Stomach (tissue), 19 donors: Measurements from ENCODE around the gene PIGL. TPM values are rescaled to one million over a fixed set of nuclear protein-coding genes. Genes with fewer than 3 reads are reported as not detected.
A peak's percentile ranks its signal among the peaks of the same experiment; 100 is the strongest.

Source experiments
- DNase-seq, 2 donors: peaks; one replicate each; pipeline versions ENCODE4 v3.0.0 to v3.0.0-alpha.2; 2013 to 2019
- H3K27ac ChIP-seq, 5 donors: fragments of 200-600 bp in 4 of 5; sonication (generic) in 4 of 5; one replicate each; pipeline ENCODE4 v1.5.1; 2013 to 2019; ENCODE audit warnings: mild to moderate bottlenecking in 1 of 5, moderate library complexity in 1 of 5
- H3K27me3 ChIP-seq, 3 donors: fragments of 200-600 bp; sonication (generic); one replicate each; pipeline ENCODE4 v1.5.1; 2017 to 2019; ENCODE audit warnings: mixed run types in 1 of 3
- H3K36me3 ChIP-seq, 4 donors: fragments of 200-600 bp; sonication (generic); 1 replicate in 3 of 4; 2 replicates in 1 of 4; pipeline ENCODE4 v1.5.1; 2016 to 2019
- H3K4me1 ChIP-seq, 4 donors: fragments of 200-600 bp; sonication (generic); one replicate each; pipeline ENCODE4 v1.5.1; 2016 to 2019
- H3K4me3 ChIP-seq, 4 donors: fragments of 200-600 bp; sonication (generic) in 3 of 4; one replicate each; pipeline ENCODE4 v1.5.1; 2016 to 2019; ENCODE audit warnings: mild to moderate bottlenecking in 1 of 4
- H3K9me3 ChIP-seq, 4 donors: fragments of 200-600 bp; sonication (generic); one replicate each; pipeline ENCODE4 v1.5.1; 2016 to 2019
- EP300 ChIP-seq: sonication (generic); formaldehyde crosslinking; IDR thresholded peaks from one replicate; pipeline ENCODE4 v1.6.1; 2017; ENCODE audit warnings: antibody characterized with exemption
- POLR2A ChIP-seq, 4 donors: fragments of 450-650 bp; IDR thresholded peaks; one replicate each; pipeline ENCODE4 v1.6.1; 2016; ENCODE audit warnings: antibody characterized with exemption in 4 of 4, control low read depth in 2 of 4, mild to moderate bottlenecking in 1 of 4, moderate library complexity in 1 of 4
- POLR2AphosphoS5 ChIP-seq, 3 donors: sonication (generic); formaldehyde crosslinking; IDR thresholded peaks; one replicate each; pipeline ENCODE4 v1.6.1; 2016; ENCODE audit warnings: antibody characterized with exemption in 3 of 3
- WGBS, 5 donors: extraction: QIAGEN DNeasy Blood & Tissue Kit in 3 of 5; methylation state at CpG; one replicate each; pipeline versions ENCODE4 v1.1.5 to v1.1.7; 2013 to 2018; 5-methylcytosine and 5-hydroxymethylcytosine counted together
- intact Hi-C: fragments of 100-400 bp; cut with DNase I; formaldehyde crosslinking; loops from one replicate; pipeline ENCODE4 v1.15.1; 2023; ENCODE audit warnings: low total_unique reads
- long read RNA-seq, 10 donors: transcript quantifications; one replicate each; lab custom pipeline, GENCODE V29; 2026
- polyA plus RNA-seq, 3 donors: library from polyadenylated mRNA; stranded (reverse); fragments of 200-250 nt; gene quantifications; one replicate each; pipeline ENCODE4 v1.2.3, GENCODE V29; 2013
- total RNA-seq, 5 donors: library from RNA; depleted of rRNA; stranded (reverse); fragments of >200 nt; gene quantifications; one replicate each; pipeline versions ENCODE4 v1.1.0 to v1.2.3, GENCODE V29; 2014 to 2016
- TF ChIP-seq, protein P1 (sequence below), 7 experiments: fragments of 450-650 bp in 4 of 7; fragments of 200-600 bp in 3 of 7; sonication (generic) in 3 of 7; IDR thresholded peaks; one replicate each; pipeline ENCODE4 v1.5.1; 2016 to 2019; ENCODE audit warnings: antibody characterized with exemption in 7 of 7, control low read depth in 2 of 7, mild to moderate bottlenecking in 1 of 7
- donor health status: healthy with polysubstance abuse.
- donor health status: Bipolar disorder and iron deficiency.
- donor health status: healthy.

Gene PIGL
- 10 to 100 TPM; 32.4 to 72.3 (median 65.3) TPM for total RNA-seq
- 10 to 100 TPM in 2 of 3 donors, 1 to 10 TPM in 1; 5.8 to 17.1 (median 10.4) TPM for polyA plus RNA-seq
- long read RNA-seq, donor 1 = 0 reads
- long read RNA-seq, donor 2, partial matches to known transcripts = 0 of 3 reads
- long read RNA-seq, donor 2, other reads (novel, unspliced or antisense) = 0 of 3 reads
- long read RNA-seq, donor 3, partial matches to known transcripts = 0 of 3 reads
- long read RNA-seq, donor 3, other reads (novel, unspliced or antisense) = 0 of 3 reads
- long read RNA-seq, donor 4, partial matches to known transcripts = 0 of 1 reads
- long read RNA-seq, donor 4, other reads (novel, unspliced or antisense) = 0 of 1 reads
- long read RNA-seq, donor 5, partial matches to known transcripts = 5 of 35 reads
- long read RNA-seq, donor 5, other reads (novel, unspliced or antisense) = 27 of 35 reads
- long read RNA-seq, donor 6, partial matches to known transcripts = 0 of 7 reads
- long read RNA-seq, donor 6, other reads (novel, unspliced or antisense) = 0 of 7 reads
- long read RNA-seq, donor 7, partial matches to known transcripts = 12 of 50 reads
- long read RNA-seq, donor 7, other reads (novel, unspliced or antisense) = 36 of 50 reads
- long read RNA-seq, donor 8, partial matches to known transcripts = 34 of 43 reads
- long read RNA-seq, donor 8, other reads (novel, unspliced or antisense) = 5 of 43 reads
- long read RNA-seq, donor 9, partial matches to known transcripts = 0 of 4 reads
- long read RNA-seq, donor 9, other reads (novel, unspliced or antisense) = 0 of 4 reads
- long read RNA-seq, donor 10, partial matches to known transcripts = 7 of 32 reads
- long read RNA-seq, donor 10, other reads (novel, unspliced or antisense) = 24 of 32 reads

DNA sequence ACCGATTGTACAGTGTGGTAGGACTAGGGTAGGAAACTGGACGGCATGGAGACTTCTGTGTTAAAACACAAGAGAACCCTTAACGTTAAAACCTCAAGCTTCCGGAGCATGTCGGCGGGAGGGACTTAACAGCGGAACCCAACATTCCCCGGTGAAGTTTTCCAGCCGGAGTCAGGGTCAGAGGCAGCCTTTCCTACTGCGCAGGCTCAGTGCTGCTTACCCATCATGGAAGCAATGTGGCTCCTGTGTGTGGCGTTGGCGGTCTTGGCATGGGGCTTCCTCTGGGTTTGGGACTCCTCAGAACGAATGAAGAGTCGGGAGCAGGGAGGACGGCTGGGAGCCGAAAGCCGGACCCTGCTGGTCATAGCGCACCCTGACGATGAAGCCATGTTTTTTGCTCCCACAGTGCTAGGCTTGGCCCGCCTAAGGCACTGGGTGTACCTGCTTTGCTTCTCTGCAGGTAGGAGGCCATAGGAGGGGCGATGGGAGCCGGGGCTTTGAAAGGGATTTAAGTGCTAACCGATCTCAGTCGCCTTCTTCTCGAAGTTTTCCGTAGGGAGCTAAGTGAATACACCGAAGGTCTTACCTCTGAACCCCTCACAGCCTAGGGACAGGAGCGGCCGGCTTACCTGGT is at the start of gene PIGL:
PIGL (plus strand) TSS at position 209 of the 634 bp plus-strand sequence; CDS start at position 226, 17 bp downstream.
- Histone ChIP-seq H3K27ac (peak within 1 kb of the TSS; percentile 95 to 98 (median 97)), H3K9me3 (no peaks in the 10 kb centered on the region), H3K36me3 (peaks cover 0 to 11% (median 8%) of the 10 kb centered on the region in 4 donors), H3K4me1 (peaks cover 9 to 59% (median 51%) of the 10 kb centered on the region in 4 donors), H3K4me3 (peak within 1 kb of the TSS; percentile 82 to 97 (median 94)), H3K27me3 (no peaks in the 10 kb centered on the region)
- intact Hi-C loops = no loop called here
- 0 to 1% (median 1%) methylated on average over 21 to 29 of the region's 29 CpGs for WGBS, 5 donors
- DNase-seq = peak; percentile 90 to 97
- TF ChIP-seq, protein P1, sequence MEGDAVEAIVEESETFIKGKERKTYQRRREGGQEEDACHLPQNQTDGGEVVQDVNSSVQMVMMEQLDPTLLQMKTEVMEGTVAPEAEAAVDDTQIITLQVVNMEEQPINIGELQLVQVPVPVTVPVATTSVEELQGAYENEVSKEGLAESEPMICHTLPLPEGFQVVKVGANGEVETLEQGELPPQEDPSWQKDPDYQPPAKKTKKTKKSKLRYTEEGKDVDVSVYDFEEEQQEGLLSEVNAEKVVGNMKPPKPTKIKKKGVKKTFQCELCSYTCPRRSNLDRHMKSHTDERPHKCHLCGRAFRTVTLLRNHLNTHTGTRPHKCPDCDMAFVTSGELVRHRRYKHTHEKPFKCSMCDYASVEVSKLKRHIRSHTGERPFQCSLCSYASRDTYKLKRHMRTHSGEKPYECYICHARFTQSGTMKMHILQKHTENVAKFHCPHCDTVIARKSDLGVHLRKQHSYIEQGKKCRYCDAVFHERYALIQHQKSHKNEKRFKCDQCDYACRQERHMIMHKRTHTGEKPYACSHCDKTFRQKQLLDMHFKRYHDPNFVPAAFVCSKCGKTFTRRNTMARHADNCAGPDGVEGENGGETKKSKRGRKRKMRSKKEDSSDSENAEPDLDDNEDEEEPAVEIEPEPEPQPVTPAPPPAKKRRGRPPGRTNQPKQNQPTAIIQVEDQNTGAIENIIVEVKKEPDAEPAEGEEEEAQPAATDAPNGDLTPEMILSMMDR (IDR thresholded peaks at IDR 0.05) = peak in 1 of 7 experiments; percentile 12
- peak; percentile 78 to 90 (median 85) for TF ChIP-seq POLR2AphosphoS5 (IDR thresholded peaks at IDR 0.05)
- no peak for TF ChIP-seq POLR2A (IDR thresholded peaks at IDR 0.05)

DNA sequence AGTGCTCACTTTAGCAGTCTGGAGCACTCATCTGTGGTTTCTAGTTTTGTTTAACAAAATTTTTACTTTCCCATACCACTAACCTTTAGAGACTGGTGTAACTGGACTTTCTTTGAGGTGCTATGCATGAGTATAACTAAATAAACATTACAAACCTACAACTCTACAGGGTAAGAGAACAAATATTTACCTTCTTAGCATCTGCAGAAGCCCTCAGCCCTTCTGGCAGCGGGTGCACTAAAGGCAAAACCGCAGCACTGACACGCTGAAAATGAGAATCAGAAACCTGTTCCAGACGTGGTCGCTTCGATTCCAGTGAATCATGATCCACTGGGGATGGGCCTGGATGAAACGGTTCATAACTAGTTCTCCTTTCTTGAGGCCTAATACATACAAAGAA is 45.4 kb upstream of the PIGL start:
- intact Hi-C loops = no loop called here
- DNase-seq = peak; percentile 60 to 63
- Histone ChIP-seq H3K27me3 (no peaks in the 10 kb centered on the region), H3K4me1 (peaks cover 0 to 33% (median 17%) of the 10 kb centered on the region in 4 donors), H3K27ac (peak overlapping the region in 3 of 5 donors; percentile 44 to 59 (median 51)), H3K9me3 (no peaks in the 10 kb centered on the region), H3K36me3 (peaks cover 8 to 39% (median 26%) of the 10 kb centered on the region in 4 donors), H3K4me3 (no peak overlapping the region)
- no peak for TF ChIP-seq POLR2AphosphoS5 (IDR thresholded peaks at IDR 0.05)
- 27 to 49% (median 39%) methylated on average over 7 of the region's 7 CpGs for WGBS, 5 donors

DNA sequence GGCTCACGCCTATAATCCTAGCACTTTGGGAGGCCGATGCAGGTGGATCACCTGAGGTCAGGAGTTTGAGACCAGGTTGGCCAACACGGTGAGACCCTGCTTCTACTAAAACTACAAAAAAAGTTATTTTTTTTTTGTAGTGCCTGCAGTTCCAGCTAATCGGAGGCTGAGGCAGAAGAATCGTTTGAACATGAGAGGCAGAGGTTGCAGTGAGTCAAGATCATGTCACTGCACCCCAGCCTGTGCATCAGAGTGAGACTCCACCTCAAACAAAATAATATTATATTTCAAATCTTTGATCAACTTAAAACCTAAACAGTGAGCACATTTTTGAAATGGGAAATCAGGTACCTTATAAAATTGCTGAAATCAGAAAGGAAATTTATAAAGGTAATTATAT is 38.2 kb upstream of the PIGL start:
- TF ChIP-seq EP300 = no peak
- TF ChIP-seq, protein P1 (IDR thresholded peaks at IDR 0.05) = no peak
- no peak for TF ChIP-seq POLR2AphosphoS5 (IDR thresholded peaks at IDR 0.05)
- no peak for TF ChIP-seq POLR2A (IDR thresholded peaks at IDR 0.05)
- no peak for DNase-seq
- intact Hi-C loops = no loop called here
- peaks cover 0 to 14% (median 12%) of the 10 kb centered on the region in 4 donors for H3K36me3 ChIP-seq
- H3K9me3 ChIP-seq = no peaks in the 10 kb centered on the region
- no peak overlapping the region for H3K27ac ChIP-seq
- WGBS, 5 donors = 91 to 98% (median 96%) methylated on average over 5 of the region's 5 CpGs
- no peaks in the 10 kb centered on the region for H3K27me3 ChIP-seq
- H3K4me1 ChIP-seq = peaks cover 0 to 11% (median 2%) of the 10 kb centered on the region in 4 donors
- H3K4me3 ChIP-seq = no peak overlapping the region

DNA sequence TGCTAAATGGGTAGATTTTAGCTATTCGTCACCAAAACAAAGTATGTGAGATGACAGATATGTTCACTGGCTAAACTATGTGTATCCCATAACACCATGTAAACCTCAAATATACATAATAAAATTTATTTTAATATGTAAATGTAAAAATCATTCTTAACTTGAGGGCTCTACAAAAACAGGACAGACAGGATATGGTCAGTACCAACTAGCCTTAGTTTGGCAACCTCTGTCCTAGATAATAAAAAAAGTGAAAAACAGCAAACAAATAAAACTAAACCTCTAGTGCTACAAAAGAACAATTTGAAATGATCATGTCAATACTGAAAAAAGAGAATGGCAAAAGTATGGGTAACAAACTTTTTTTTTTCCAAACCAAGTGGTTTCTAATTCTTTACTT is 35.4 kb upstream of the PIGL start:
- Histone ChIP-seq H3K9me3 (no peaks in the 10 kb centered on the region), H3K4me3 (no peak overlapping the region), H3K4me1 (peaks cover 0 to 11% (median 4%) of the 10 kb centered on the region in 4 donors), H3K36me3 (peaks cover 7 to 41% (median 36%) of the 10 kb centered on the region in 4 donors), H3K27ac (no peak overlapping the region), H3K27me3 (no peaks in the 10 kb centered on the region)
- WGBS, 5 donors = 93 to 97% (median 97%) methylated on average over 1 of the region's 1 CpG
- intact Hi-C loops = no loop called here
- TF ChIP-seq, protein P1 (IDR thresholded peaks at IDR 0.05) = no peak
- TF ChIP-seq EP300 = no peak
- TF ChIP-seq POLR2AphosphoS5 (IDR thresholded peaks at IDR 0.05) = no peak
- DNase-seq = no peak
